Neuron (in vitro differentiated cells): ENCODE measurements around the gene ECEL1.

Experiments
- H2AFZ ChIP-seq: one replicate; pipeline ENCODE4 v1.6.1; 2013; ENCODE audit warnings: low read depth, mild to moderate bottlenecking, inconsistent platforms, low read length, moderate library complexity
- H3K27me3 ChIP-seq: one replicate; pipeline ENCODE4 v1.6.1; 2013; ENCODE audit warnings: low read length; ENCODE audit not compliant: insufficient read depth
- H3K36me3 ChIP-seq: one replicate; pipeline ENCODE4 v1.6.1; 2013; ENCODE audit warnings: low read length; ENCODE audit not compliant: insufficient read depth
- H3K4me1 ChIP-seq: one replicate; pipeline ENCODE4 v1.6.1; 2013; ENCODE audit warnings: low read length; ENCODE audit not compliant: insufficient read depth
- H3K4me3 ChIP-seq: 2 replicates; pipeline ENCODE4 v1.5.1; 2013; ENCODE audit warnings: mild to moderate bottlenecking, low read length, moderate library complexity
- H3K9me3 ChIP-seq: one replicate; pipeline ENCODE4 v1.6.1; 2013; ENCODE audit warnings: low read length

ECEL1 gene

DNA sequence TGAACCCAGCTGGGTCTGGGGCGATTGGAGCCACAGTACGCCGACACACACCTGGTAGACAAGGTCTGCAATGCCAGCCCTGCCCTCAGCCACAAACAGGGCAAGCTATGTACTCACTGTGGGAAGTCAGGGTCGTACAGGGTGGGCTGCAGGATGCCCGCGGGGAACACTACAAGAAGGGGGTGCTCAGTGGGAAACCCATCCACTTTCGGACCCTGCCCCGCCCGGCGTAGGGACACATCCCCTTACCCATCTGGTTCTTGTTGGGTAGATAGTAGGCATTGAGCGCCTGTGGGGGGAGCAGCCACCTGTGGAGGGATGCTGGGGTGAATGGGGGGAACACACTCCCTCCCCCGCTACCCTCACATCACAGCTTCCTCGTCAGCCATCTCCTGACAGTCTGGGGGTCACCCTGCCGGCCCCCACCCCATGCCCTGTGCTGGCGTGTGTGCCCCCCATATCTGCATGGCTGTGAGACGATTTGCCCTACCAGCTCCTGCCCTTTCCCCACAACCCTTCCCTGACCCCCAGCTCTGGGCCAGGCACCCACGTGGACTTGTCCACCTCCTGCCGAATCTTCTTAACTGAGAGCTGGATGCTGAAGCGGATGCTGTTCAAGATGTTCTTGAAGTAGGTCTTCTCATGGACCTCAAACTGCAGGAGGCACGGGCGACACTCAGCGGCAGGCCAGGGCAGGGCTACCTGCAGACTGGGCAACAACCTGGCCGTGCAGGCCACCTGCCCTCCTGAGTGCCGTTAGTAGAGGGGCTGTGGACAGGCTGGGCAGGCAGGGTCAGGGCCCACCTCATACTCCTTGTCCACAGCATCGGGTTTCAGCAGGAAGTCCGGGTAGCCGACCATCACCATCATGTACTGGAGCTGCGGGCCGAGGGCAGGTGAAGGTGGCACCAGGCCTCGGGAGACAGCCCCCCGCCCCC, 5.1 kb downstream of the ECEL1 start:
- Histone ChIP-seq H3K36me3 (no peaks in the 10 kb centered on the region), H2AFZ (no peak overlapping the region), H3K9me3 (no peaks in the 10 kb centered on the region), H3K4me1 (no peaks in the 10 kb centered on the region), H3K27me3 (peaks cover 83% of the 10 kb centered on the region), H3K4me3 (no peak overlapping the region)

DNA sequence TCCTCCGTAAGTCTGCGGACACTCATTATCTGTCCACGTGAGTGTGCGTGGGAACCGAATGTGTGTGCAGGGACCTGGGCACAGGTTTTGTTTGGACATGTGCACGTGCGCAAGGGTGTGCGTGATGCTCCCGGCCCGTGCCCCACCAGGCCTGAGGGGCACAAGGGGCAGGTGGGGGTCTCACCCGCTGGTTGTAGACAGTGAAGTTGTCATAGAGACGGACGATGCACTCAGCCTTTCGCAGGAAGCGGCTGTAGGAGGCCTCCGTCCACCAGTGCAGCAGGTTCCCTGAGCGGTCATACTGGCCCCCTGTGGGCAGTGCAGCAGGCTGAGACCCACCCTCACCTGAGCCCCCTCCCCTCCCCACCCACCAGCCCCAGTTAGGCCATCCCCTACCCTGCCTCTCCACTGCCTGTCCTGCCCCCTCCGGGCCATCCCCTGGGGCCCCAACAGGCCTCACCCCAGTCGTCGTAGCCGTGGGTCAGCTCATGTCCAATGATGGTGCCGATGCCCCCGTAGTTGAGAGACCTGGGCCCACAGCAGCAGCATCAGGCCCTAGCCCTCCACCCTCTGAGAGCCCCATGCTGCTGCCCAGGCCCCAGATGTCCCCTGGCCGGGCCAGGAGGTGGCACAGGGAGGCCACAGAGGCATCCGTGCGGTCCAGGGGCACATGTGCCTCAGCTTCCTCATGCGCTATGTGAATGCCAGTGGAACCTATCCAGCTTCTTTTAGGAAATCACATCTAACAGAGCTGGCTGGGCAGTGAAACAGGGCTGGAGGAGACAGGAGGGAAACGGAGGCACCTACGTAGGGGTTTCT, 6.1 kb downstream of the ECEL1 start:
- Histone ChIP-seq H3K9me3 (no peaks in the 10 kb centered on the region), H3K4me1 (no peaks in the 10 kb centered on the region), H3K27me3 (peaks cover 76% of the 10 kb centered on the region), H3K36me3 (no peaks in the 10 kb centered on the region), H3K4me3 (no peak overlapping the region), H2AFZ (no peak overlapping the region)

DNA sequence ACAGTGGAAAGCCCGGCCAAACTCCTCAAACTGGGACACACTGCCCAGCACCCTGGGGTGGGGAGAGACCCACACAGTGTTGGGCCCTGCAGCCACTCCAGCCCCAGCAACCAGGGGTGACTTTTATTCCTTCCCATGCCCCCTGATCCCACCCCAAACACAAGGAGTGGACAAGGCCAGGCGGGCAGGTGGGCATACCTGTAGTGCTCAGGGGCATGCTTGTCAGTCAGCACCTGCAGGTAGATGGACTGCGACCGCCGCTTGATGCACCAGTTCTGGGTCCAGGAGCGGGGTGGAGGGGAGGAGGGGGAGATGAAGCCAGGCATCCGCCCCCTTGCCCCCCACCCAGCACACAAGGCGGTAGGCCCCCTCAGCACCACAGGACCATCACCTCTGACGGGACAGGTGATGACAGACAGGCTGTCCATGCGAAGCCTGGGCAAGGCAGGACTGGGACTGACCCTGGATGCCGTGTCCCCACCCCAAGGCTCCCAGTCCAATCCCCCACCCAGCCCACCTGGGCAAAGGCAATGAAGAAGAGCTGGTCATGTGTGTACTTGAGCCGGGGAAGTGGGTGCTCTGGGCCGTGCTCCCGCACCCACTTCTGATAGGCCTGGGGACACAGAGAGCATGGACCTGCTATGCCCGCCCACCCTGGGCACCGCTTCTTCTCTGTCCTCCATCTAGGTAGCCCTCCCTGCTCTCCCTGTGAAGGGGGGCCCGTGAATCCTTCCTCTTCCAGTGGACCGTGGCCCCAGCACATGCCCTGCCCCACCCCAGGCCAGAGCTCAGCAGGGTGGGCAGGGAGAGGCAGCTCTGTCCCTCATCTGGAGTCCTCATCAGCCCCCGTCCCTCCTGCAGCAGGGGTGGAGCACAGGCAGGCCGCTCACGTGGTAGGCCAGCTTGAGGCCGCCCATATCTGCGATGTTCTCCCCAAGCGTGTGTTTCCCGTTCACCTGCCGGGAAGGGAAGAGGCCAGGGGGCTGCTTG, 7.1 kb downstream of the ECEL1 start:
- H2AFZ ChIP-seq: no peak overlapping the region
- H3K36me3 ChIP-seq: no peaks in the 10 kb centered on the region
- no peaks in the 10 kb centered on the region for H3K4me1 ChIP-seq
- H3K4me3 ChIP-seq: no peak overlapping the region
- peaks cover 66% of the 10 kb centered on the region for H3K27me3 ChIP-seq
- no peaks in the 10 kb centered on the region for H3K9me3 ChIP-seq

DNA sequence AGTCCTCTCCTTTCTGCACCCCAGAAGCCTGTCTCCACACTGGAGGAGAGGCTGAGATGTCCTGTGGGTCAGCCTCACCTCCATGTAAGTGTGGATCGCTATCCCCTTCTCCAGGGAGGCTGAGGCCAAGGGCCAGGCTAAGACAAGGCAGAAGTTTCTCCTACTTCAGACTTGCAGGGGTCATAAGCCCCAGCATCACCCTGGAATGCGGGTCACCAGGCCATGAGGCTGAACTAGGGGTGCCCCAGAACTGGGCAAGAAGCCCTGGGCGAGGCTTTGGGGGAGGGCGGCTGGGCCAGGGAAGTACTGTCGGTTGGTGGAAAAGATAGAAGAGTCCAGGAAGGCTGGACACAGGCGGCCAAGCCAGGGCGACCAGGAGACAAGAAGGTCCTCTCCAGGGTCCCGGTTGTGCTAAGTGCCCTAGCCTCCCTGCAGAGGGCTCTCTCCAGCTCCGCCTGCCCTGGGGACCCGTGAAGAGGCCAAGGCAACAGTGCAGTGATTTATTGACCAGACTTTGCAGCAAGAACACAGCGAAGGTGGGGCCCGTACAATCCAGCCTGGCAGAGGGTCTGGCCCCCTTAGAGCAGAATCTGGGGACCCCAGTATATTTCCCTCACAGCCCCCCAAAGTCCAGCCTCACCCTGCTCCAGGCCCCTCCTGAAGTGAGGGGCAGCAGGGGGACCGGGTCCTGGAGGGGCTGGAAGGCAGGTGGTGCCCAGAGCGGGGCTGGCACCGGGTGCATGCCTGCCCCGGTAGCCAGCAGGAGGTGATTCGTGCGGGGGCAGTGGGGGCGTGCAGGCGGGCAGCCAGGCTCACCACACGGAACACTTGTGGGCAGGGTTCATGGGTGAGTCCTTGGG, 8.1 kb downstream of the ECEL1 start:
- H3K9me3 ChIP-seq: no peaks in the 10 kb centered on the region
- no peaks in the 10 kb centered on the region for H3K36me3 ChIP-seq
- peaks cover 62% of the 10 kb centered on the region for H3K27me3 ChIP-seq
- no peak overlapping the region for H2AFZ ChIP-seq
- no peak overlapping the region for H3K4me3 ChIP-seq
- H3K4me1 ChIP-seq: no peaks in the 10 kb centered on the region

DNA sequence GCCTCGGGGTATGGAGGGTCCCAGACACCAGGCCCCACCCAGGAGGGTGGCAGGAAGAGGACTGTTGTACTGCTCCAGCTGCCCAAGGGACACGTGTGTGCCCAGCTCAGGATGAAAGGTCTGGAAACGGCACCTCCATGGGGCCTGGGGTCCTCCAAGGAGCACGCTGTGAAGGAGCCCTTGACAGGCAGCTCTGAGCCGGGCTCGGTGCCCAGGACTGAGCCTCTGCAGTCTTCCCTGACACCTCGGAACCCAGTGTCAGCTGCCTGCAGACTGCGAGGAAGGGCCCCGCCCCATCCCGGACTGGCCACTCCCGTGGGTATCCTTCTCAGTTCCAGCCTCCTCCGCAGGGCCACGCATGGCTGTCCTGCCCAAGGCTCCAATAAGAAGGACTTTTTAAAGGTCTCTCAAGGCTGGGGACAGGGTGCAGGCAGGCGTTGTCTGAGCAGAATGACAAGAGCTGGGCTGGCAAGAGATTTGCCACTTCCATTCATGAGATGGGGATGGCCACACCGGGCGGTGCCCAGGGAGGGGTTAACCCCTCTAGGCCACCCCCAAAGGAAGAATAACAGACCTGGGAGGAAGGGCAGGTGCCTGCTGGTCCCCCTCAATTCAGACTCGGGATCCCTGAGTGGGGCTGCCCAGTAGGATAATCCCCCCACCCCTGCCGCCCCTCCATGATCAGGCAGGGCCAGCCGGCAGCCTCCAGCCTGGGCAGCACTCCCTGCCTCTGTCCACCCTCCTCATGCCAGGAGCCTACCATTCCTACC, 8.9 kb downstream of the ECEL1 start:
- Histone ChIP-seq H3K4me1 (no peaks in the 10 kb centered on the region), H2AFZ (no peak overlapping the region), H3K4me3 (no peak overlapping the region), H3K36me3 (no peaks in the 10 kb centered on the region), H3K27me3 (peaks cover 62% of the 10 kb centered on the region), H3K9me3 (no peaks in the 10 kb centered on the region)

DNA sequence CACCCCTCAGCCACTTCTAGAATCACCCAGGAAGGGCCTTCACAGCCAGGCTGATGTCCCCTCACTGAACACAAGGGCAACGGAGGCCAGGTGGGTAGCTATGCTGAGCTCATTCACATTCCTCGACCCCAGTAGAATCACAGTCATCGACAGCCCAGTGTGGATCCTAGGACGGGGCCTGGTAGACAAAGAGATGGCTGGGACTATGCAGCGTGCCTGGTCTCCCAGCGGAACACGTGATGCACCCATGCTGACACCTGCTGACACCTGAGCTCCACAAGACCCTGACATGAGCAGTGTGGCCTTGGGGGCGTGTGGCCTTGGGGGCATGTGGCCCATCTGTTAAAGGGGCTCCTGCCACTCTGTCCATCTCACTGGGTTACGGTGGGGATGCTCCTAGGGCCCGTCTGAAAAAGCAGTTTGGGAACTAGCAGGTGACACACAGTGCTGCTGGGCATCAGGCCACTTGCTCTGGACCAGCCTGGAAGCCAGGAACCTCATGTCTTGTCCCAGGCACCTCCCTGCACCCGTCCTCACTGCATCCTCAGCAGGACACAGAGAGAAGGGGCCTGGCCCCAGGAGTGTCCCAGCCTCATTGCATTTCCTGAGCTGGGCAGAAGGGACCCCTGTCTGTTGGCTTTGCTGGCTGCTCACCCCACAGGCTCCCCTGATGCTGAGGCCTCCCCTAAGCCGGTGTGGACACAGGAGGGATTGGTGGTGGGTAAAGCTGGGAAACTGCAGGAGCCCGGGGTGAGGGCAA, 9.7 kb downstream of the ECEL1 start:
- no peaks in the 10 kb centered on the region for H3K36me3 ChIP-seq
- H3K9me3 ChIP-seq: no peaks in the 10 kb centered on the region
- no peaks in the 10 kb centered on the region for H3K4me1 ChIP-seq
- H2AFZ ChIP-seq: no peak overlapping the region
- H3K27me3 ChIP-seq: peaks cover 56% of the 10 kb centered on the region
- H3K4me3 ChIP-seq: no peak overlapping the region

DNA sequence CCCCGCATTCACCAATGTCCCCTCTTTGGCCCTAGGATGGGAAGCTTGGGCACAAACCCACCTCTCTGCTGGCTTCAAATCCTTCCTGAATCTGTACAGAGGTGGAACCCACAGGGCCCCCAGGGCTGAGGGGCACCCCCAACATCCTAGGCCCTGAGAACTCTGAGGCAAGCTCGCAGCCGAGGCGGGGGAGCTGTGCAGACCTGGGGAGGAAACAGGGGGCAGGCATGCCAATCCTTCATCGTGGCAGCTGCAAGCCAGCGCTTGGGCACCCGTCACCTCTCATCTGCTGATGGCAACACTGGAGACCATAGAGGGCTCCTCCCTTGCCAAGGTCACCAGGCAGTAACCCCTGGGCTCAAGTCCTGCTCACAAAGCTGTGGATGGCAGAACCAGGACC, 10.8 kb downstream of the ECEL1 start:
- H3K36me3 ChIP-seq: no peaks in the 10 kb centered on the region
- no peaks in the 10 kb centered on the region for H3K4me1 ChIP-seq

DNA sequence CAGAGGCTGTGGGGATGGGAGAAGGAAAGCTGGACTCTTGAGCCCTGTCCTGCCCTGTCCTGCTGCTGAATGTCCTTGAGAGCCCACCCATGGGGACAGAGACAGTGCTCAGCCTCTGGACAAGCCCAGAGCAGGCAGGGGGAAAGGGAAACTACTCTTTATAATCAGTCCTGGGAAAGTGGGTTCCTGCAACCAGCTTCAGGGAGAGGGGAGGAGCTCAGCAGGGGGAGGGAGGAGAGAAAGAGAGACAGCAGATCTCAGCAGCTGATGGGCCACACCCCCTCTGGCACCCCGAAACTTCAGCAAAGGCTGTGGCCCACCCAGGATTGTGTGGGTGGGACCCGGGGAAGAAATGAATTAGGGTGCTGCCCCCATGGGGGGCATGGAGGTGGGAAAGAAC, 11.6 kb downstream of the ECEL1 start:
- H3K4me1 ChIP-seq: no peaks in the 10 kb centered on the region
- H3K4me3 ChIP-seq: no peak overlapping the region
- H3K36me3 ChIP-seq: no peaks in the 10 kb centered on the region
- no peaks in the 10 kb centered on the region for H3K9me3 ChIP-seq
- no peak overlapping the region for H2AFZ ChIP-seq
- peaks cover 43% of the 10 kb centered on the region for H3K27me3 ChIP-seq

More for the DNA sequence above, 10.8 kb downstream of the ECEL1 start:
- Histone ChIP-seq H3K9me3 (no peaks in the 10 kb centered on the region), H3K4me3 (no peak overlapping the region), H2AFZ (no peak overlapping the region), H3K27me3 (peaks cover 49% of the 10 kb centered on the region)

DNA sequence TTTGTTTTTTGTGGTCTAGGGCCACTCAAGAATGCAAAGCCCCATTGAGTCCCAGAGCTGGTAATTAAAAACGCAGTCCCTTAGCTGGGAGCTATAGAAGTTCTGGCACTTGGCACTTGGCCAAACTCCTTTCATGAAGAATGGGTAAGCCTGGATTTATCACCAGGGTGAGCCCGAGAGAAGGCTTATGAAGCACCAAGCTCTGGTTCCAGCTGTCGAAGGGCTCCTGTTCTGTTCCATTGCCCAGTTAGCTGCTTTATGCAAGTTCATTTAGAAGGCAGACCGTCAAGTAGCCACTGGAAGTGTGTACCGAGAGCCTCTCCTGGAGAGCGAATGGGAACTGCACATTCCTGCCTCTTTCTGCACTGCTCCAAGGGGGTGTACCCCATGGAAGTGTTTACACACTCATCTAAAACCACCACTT, 14.2 kb downstream of the ECEL1 start:
- Histone ChIP-seq H3K4me3 (no peak overlapping the region), H3K36me3 (no peaks in the 10 kb centered on the region), H3K27me3 (peaks cover 31% of the 10 kb centered on the region), H2AFZ (no peak overlapping the region), H3K9me3 (no peaks in the 10 kb centered on the region), H3K4me1 (no peaks in the 10 kb centered on the region)

DNA sequence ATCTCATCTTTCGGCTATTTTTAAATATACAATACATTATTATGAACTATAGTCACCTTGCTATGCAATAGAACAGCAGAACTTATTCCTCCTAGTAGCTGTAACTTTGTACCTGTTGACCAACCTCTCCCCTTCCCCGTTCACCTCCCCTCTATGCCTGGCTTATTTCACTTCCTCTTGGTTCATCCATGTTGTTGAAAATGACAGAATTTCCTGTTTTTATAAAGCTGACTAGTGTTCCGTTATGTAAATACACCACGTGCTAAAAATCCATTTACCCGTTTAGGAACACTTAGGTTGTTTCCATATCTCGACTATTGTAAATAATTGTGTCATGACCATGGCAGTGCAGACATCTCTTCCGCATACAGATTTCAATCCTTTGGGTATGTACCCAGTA, 21.4 kb downstream of the ECEL1 start:
- H3K9me3 ChIP-seq: no peaks in the 10 kb centered on the region
- H3K4me3 ChIP-seq: no peak overlapping the region
- H3K36me3 ChIP-seq: no peaks in the 10 kb centered on the region
- H3K4me1 ChIP-seq: no peaks in the 10 kb centered on the region
- no peak overlapping the region for H2AFZ ChIP-seq
- H3K27me3 ChIP-seq: peaks cover 8% of the 10 kb centered on the region

DNA sequence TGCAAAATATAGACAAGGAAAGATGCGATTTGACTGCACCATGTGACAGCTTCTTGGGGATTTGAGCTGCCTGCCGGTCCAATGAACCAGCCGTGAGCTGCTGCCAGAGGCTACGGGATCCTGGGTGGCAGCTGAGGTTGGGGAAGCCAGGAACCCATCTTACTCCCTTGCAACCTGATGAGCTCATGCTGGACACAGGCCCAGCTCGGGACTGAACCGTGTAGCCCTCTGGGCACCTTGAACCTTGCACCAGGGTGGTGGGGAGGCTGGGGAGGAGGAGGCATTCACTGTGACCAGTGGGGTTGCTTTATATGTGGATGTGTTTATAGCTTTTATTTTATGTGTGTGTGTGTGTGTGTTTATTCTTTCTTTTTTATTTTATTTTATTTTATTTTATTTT, 22.6 kb downstream of the ECEL1 start:
- no peak overlapping the region for H3K4me3 ChIP-seq
- no peaks in the 10 kb centered on the region for H3K36me3 ChIP-seq
- no peaks in the 10 kb centered on the region for H3K4me1 ChIP-seq
- no peaks in the 10 kb centered on the region for H3K9me3 ChIP-seq
- peaks cover 3% of the 10 kb centered on the region for H3K27me3 ChIP-seq
- no peak overlapping the region for H2AFZ ChIP-seq
